Measurements from ENCODE around the gene SECISBP2L.

Gene SECISBP2L

DNA sequence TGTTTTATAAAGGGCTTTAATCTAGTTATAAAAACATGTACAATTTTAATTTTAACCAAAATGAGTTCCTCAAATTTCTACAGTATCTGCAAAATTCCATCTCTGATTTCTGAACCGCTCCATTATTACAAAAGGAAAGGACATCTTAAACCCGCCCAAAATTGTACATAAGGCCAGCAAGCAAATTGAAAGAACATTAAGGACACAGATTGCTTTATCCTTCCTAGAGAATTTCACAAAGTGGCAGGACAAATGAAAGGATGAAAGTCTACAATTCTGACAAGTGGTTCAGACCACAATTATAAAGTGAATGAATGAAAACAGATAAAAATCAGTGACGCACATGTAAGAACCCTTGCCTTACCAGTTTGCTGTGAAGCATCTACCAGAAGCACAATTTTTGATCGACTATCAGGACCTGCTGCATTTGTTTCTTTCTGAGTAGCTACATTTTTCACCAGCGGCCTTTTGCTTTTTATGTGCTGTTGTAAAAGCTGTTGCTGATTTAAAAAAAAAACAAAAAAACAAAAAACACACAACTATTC, 13.6 kb downstream of the SECISBP2L start:
- Histone ChIP-seq H4K20me1 (ENCODE audit: insufficient read depth, low read length) (peaks cover 9% of the 10 kb centered on the region; the same call in 1 of the 2 replicates), H3K27me3 (ENCODE audit: low read depth, low read length) (no peaks in the 10 kb centered on the region), H3K4me3 (ENCODE audit: low read length) (no peak overlapping the region), H3K4me2 (ENCODE audit: low read length) (no peak overlapping the region), H3K4me1 (ENCODE audit: low read length) (0 out of 2 replicates have a peak, but pooled peaks cover 3% of the 10 kb centered on the region), H3K27ac (ENCODE audit: low read length) (no peak overlapping the region), H2AFZ (ENCODE audit: low read depth, low read length) (no peak overlapping the region), H3K79me2 (ENCODE audit: low read length) (0 out of 2 replicates have a peak, but pooled peaks cover 2% of the 10 kb centered on the region), H3K9ac (ENCODE audit: low read length) (no peak overlapping the region), H3K9me3 (ENCODE audit: insufficient read depth, low read length) (no peaks in the 10 kb centered on the region), H3K36me3 (replicated peaks; ENCODE audit: low read depth, low read length) (peaks cover 15% of the 10 kb centered on the region)
- TF ChIP-seq, protein P1, sequence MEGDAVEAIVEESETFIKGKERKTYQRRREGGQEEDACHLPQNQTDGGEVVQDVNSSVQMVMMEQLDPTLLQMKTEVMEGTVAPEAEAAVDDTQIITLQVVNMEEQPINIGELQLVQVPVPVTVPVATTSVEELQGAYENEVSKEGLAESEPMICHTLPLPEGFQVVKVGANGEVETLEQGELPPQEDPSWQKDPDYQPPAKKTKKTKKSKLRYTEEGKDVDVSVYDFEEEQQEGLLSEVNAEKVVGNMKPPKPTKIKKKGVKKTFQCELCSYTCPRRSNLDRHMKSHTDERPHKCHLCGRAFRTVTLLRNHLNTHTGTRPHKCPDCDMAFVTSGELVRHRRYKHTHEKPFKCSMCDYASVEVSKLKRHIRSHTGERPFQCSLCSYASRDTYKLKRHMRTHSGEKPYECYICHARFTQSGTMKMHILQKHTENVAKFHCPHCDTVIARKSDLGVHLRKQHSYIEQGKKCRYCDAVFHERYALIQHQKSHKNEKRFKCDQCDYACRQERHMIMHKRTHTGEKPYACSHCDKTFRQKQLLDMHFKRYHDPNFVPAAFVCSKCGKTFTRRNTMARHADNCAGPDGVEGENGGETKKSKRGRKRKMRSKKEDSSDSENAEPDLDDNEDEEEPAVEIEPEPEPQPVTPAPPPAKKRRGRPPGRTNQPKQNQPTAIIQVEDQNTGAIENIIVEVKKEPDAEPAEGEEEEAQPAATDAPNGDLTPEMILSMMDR (IDR thresholded peaks at IDR 0.05; ENCODE audit: low read depth, low read length) = no peak
- no peak for TF ChIP-seq EZH2phosphoT487 (IDR thresholded peaks at IDR 0.05; ENCODE audit: low read depth)

DNA sequence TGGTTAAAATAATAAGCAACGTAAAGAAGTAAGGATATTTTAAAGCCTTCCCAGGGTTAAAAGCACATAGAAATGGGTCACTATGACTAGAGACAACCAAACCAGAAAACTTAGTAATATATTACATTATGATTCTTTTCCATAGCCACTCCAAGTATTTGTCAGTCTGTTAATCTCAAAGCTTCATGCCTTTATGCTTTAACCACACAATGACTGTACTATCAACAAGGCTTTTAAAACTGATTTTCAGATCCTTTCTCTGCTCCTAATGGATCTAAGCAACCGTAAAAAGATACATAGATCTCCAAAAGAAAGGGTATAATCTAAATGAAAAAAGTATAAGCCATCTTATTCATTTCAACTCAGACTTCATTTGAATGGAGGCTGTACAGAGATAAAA, 14.4 kb downstream of the SECISBP2L start:
- Histone ChIP-seq H4K20me1 (ENCODE audit: insufficient read depth, low read length) (peaks cover 3% of the 10 kb centered on the region; the same call in 1 of the 2 replicates), H3K4me3 (ENCODE audit: low read length) (no peak overlapping the region), H3K4me2 (ENCODE audit: low read length) (no peak overlapping the region), H3K27ac (ENCODE audit: low read length) (no peak overlapping the region), H3K9me3 (ENCODE audit: insufficient read depth, low read length) (no peaks in the 10 kb centered on the region), H3K36me3 (replicated peaks; ENCODE audit: low read depth, low read length) (peaks cover 14% of the 10 kb centered on the region), H3K9ac (ENCODE audit: low read length) (no peak overlapping the region), H2AFZ (ENCODE audit: low read depth, low read length) (no peak overlapping the region), H3K4me1 (ENCODE audit: low read length) (no peaks in the 10 kb centered on the region), H3K27me3 (ENCODE audit: low read depth, low read length) (no peaks in the 10 kb centered on the region), H3K79me2 (ENCODE audit: low read length) (no peaks in the 10 kb centered on the region)
- TF ChIP-seq, protein P1 (IDR thresholded peaks at IDR 0.05; ENCODE audit: low read depth, low read length) = no peak
- TF ChIP-seq EZH2phosphoT487 (IDR thresholded peaks at IDR 0.05; ENCODE audit: low read depth) = no peak

DNA sequence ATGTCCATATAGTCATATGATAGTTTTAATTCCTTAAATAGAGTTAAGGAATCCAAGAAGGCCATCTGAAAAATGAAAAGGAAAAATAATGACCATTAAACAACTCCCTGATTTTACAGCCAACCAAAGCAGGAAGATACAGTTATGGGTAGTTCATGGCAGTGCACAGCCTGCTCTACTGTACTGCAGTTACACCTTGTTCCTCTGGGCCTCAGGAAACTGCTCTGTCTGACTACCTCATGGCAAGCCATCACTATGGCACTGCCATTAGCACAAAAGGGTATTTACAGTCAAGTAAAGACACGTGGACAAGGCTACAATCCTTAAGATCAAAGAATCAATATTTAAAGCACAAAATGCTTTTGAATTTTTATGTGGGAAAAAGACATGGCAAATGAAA, 19.5 kb downstream of the SECISBP2L start:
- TF ChIP-seq, protein P1 (IDR thresholded peaks at IDR 0.05; ENCODE audit: low read depth, low read length) = no peak
- TF ChIP-seq EZH2phosphoT487 (IDR thresholded peaks at IDR 0.05; ENCODE audit: low read depth) = no peak
- peaks cover 23% of the 10 kb centered on the region for H3K36me3 ChIP-seq (replicated peaks; ENCODE audit: low read depth, low read length)
- no peaks in the 10 kb centered on the region for H3K79me2 ChIP-seq (ENCODE audit: low read length)
- H3K4me3 ChIP-seq (ENCODE audit: low read length) = no peak overlapping the region
- peaks cover 18% of the 10 kb centered on the region for H3K4me1 ChIP-seq (ENCODE audit: low read length)
- H4K20me1 ChIP-seq (ENCODE audit: insufficient read depth, low read length) = no peaks in the 10 kb centered on the region
- H3K27ac ChIP-seq (ENCODE audit: low read length) = no peak overlapping the region
- H3K27me3 ChIP-seq (ENCODE audit: low read depth, low read length) = no peaks in the 10 kb centered on the region
- H2AFZ ChIP-seq (ENCODE audit: low read depth, low read length) = no peak overlapping the region
- H3K4me2 ChIP-seq (ENCODE audit: low read length) = no peak overlapping the region
- no peak overlapping the region for H3K9ac ChIP-seq (ENCODE audit: low read length)
- H3K9me3 ChIP-seq (ENCODE audit: insufficient read depth, low read length) = no peaks in the 10 kb centered on the region

DNA sequence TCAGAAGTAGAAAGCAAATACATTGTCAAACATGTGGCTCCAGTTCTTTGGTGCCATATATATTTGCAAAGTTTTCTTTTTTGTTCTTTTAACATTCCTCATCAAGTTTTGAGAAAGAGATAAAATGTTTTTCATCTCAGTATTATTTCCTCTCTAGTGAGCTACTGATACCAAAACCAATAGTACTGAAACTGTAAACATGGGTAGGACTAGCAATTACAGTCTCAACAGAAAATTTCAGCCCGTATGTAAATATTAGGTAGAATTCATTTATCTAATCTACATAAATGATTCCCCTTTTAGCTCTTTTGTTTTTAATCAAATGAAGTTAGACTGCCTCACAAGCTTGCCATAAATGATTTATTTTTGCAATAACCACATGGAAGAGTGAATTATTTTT, 21.4 kb downstream of the SECISBP2L start:
- no peak overlapping the region for H3K4me3 ChIP-seq (ENCODE audit: low read length)
- H3K9ac ChIP-seq (ENCODE audit: low read length) = no peak overlapping the region
- no peaks in the 10 kb centered on the region for H3K79me2 ChIP-seq (ENCODE audit: low read length)
- H2AFZ ChIP-seq (ENCODE audit: low read depth, low read length) = no peak overlapping the region
- no peaks in the 10 kb centered on the region for H3K9me3 ChIP-seq (ENCODE audit: insufficient read depth, low read length)
- no peaks in the 10 kb centered on the region for H4K20me1 ChIP-seq (ENCODE audit: insufficient read depth, low read length)
- no peaks in the 10 kb centered on the region for H3K27me3 ChIP-seq (ENCODE audit: low read depth, low read length)
- H3K36me3 ChIP-seq (replicated peaks; ENCODE audit: low read depth, low read length) = peaks cover 27% of the 10 kb centered on the region
- TF ChIP-seq, protein P1 (IDR thresholded peaks at IDR 0.05; ENCODE audit: low read depth, low read length) = no peak
- TF ChIP-seq EZH2phosphoT487 (IDR thresholded peaks at IDR 0.05; ENCODE audit: low read depth) = no peak
- peak overlapping the region; percentile 33; the same call in 1 of the 2 replicates for H3K4me2 ChIP-seq (ENCODE audit: low read length)
- H3K4me1 ChIP-seq (ENCODE audit: low read length) = peaks cover 18% of the 10 kb centered on the region
- H3K27ac ChIP-seq (ENCODE audit: low read length) = 0 out of 2 replicates have a peak overlapping the region, but pooled peaks have one; percentile 9

Data from OCI-LY3 (cell line).